Measurements from ENCODE around the gene FITM1.

FITM1 gene

GRCh38 chr14:24167469-24168114 lies 37.1 kb downstream of the FITM1 start:
- no peak for DNase-seq

GRCh38 chr14:24171422-24172260 lies 41.2 kb downstream of the FITM1 start, which contains the start of gene REC8:
Gene REC8, plus strand, starts transcription at chr14:24172080. Its CDS starts 473 bp downstream, at chr14:24172553.
- peak; percentile 84 for DNase-seq

- DNase-seq = no peak
Measured at GRCh38 chr14:24172261-24172860, 41.9 kb downstream of the FITM1 start.

- no peak for DNase-seq
Measured at GRCh38 chr14:24172871-24173281, 42.4 kb downstream of the FITM1 start.

GRCh38 chr14:24176599-24176998 lies 46.1 kb downstream of the FITM1 start:
- DNase-seq = no peak

- DNase-seq = no peak
Measured at GRCh38 chr14:24177041-24177825, 46.8 kb downstream of the FITM1 start.

GRCh38 chr14:24177891-24178290 lies 47.4 kb downstream of the FITM1 start:
- no peak for DNase-seq

GRCh38 chr14:24178399-24179178 lies 48.1 kb downstream of the FITM1 start:
- no peak for DNase-seq

GRCh38 chr14:24179294-24179960 lies 49.0 kb downstream of the FITM1 start:
- DNase-seq = no peak

GRCh38 chr14:24179961-24180796 lies 49.7 kb downstream of the FITM1 start:
- no peak for DNase-seq

GRCh38 chr14:24181371-24182077 lies 51.1 kb downstream of the FITM1 start:
- no peak for DNase-seq

Data from stimulated activated CD8-positive, alpha-beta memory T cell treated with anti-CD3 and anti-CD28 coated beads, Interleukin-4, amount 100 ng/mL, for 48 hours (primary cell).